BJ (cell line): ENCODE measurements around the gene HNF1B. TPM values are rescaled to one million over a fixed set of nuclear protein-coding genes. Genes with fewer than 3 reads are reported as not detected.
"Not testable (repeated sequence)": the region's sequence is repeated elsewhere in the genome, so short reads cannot be mapped to it uniquely, and the experiment has no call there.

Experiments
- CTCF ChIA-PET: fragments of 350-600 bp; formaldehyde crosslinking; extraction: SDS; loops from one replicate; lab custom pipeline; 2021; ENCODE audit warnings: antibody characterized with exemption, inconsistent platforms; lab: Yijun Ruan, JAX
- POLR2A ChIA-PET: fragments of 300-600 bp; sonication (Branson Sonifier 250); formaldehyde crosslinking; extraction: SDS; loops from one replicate; lab custom pipeline; 2021; ENCODE audit warnings: antibody characterized with exemption; lab: Charles Lee
- DNase-seq: peaks from one replicate; pipeline ENCODE4 v3.0.0-alpha.2; 2011; ENCODE audit warnings: low read depth
- H3K27me3 ChIP-seq: 2 replicates; pipeline ENCODE4 v1.6.0; 2011; ENCODE audit warnings: low read length; ENCODE audit not compliant: control insufficient read depth, insufficient read depth
- H3K36me3 ChIP-seq: 2 replicates; pipeline ENCODE4 v1.5.1; 2011; ENCODE audit warnings: low read length; ENCODE audit not compliant: control insufficient read depth, insufficient read depth
- H3K4me3 ChIP-seq: 2 replicates; pipeline ENCODE4 v1.5.1; 2011; ENCODE audit warnings: low read depth, mild to moderate bottlenecking, control low read depth, low read length
- polyA plus RNA-seq: library from polyadenylated mRNA; depleted of rRNA; stranded (reverse); fragments of >200 nt; gene quantifications from 2 replicates; pipeline ENCODE4 v1.2.3, GENCODE V29; 2011
- TF ChIP-seq, protein P1 (sequence below): IDR thresholded peaks from 2 replicates; pipeline ENCODE4 v1.5.1; 2011; ENCODE audit warnings: low read depth, mild to moderate bottlenecking, control low read depth, inconsistent platforms, low read length, moderate library complexity; ENCODE audit not compliant: insufficient read depth

The HNF1B gene
- polyA plus RNA-seq, 1 experiment: not detected

DNA sequence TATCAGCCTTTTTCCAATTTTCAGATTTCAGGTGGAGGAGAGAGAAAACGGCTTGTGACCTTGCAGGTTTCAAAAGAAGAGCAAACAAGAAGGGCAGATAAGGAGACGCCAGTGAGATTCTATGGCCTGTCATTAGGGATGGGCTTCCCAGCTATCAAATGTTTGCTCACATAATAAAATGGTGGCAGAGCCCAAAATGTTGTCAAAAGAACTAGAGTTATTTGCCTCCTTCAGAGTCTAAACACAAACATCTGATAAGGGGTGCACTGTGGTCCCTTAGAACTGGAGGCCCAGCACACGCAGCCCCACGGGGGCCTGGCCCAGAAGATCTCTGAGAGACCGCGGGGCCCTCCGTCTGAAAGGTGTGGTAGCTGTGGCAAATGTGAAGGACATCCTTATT, 55.5 kb downstream of the HNF1B start:
- TF ChIP-seq, protein P1, sequence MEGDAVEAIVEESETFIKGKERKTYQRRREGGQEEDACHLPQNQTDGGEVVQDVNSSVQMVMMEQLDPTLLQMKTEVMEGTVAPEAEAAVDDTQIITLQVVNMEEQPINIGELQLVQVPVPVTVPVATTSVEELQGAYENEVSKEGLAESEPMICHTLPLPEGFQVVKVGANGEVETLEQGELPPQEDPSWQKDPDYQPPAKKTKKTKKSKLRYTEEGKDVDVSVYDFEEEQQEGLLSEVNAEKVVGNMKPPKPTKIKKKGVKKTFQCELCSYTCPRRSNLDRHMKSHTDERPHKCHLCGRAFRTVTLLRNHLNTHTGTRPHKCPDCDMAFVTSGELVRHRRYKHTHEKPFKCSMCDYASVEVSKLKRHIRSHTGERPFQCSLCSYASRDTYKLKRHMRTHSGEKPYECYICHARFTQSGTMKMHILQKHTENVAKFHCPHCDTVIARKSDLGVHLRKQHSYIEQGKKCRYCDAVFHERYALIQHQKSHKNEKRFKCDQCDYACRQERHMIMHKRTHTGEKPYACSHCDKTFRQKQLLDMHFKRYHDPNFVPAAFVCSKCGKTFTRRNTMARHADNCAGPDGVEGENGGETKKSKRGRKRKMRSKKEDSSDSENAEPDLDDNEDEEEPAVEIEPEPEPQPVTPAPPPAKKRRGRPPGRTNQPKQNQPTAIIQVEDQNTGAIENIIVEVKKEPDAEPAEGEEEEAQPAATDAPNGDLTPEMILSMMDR: no peak
- CTCF ChIA-PET: interaction anchor here (1.2 kb wide), 1 partner anchor 86 kb away, joined by 3 read pairs; no protein-coding TSS in a partner anchor
- POLR2A ChIA-PET: no interaction called here
- Histone ChIP-seq H3K27me3 (no peaks in the 10 kb centered on the region; the same call in 1 of the 2 replicates), H3K36me3 (no peaks in the 10 kb centered on the region), H3K4me3 (no peak overlapping the region)
- DNase-seq: no peak

DNA sequence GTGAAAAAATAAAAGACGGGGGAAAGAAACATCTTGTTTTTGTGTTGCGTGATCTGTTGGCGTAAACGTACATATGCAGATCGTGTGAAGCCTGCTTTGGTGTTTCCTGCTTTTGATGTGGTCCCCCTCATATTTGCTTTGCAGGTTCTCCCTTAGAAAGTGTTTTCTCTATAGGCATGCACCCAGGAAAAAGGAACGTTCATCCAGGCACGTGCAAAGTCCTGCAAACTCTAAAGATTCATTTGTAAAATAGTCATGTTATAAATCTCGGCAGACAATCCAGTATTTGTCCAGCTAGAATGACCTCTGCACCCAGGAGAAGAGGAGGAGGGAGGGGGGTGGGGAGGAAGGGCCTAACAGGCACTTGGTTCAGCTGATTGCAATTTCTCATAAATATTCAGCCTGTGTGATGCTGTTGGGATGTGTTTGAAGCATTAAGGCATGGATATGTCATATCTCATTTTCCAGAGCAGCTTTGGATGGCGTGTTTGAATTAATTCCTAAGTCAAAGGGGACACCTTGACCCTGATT, 61.3 kb downstream of the HNF1B start:
- H3K27me3 ChIP-seq: no peaks in the 10 kb centered on the region
- CTCF ChIA-PET: interaction anchor here (1.1 kb wide), 1 partner anchor 17 kb away, joined by 3 read pairs; no protein-coding TSS in a partner anchor
- TF ChIP-seq, protein P1: no peak
- no peaks in the 10 kb centered on the region for H3K36me3 ChIP-seq
- H3K4me3 ChIP-seq: no peak overlapping the region
- DNase-seq: no peak
- POLR2A ChIA-PET: no interaction called here

DNA sequence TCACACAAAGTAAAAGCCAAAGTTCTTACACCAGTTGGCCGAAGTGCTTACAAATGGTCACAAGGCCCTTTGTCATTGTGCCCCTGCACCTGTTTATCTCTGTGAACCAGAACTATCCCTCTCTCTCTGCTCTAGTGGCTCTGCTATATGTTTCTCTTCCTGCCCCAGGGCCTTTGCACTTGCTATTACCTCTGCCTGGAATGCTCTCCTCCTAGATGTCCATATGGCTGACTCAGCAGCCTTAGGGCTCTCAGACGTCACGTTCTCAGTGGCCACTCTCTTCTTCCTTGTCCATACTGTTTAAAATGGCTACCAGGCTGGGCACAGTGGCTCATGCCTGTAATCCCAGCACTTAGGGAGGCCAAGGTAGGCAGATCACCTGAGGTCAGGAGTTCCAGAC, 62.9 kb downstream of the HNF1B start:
- CTCF ChIA-PET: interaction anchor here (1.2 kb wide), 1 partner anchor 23 kb away, joined by 3 read pairs; no protein-coding TSS in a partner anchor
- POLR2A ChIA-PET: no interaction called here
- Histone ChIP-seq H3K36me3 (no peaks in the 10 kb centered on the region), H3K27me3 (no peaks in the 10 kb centered on the region), H3K4me3 (no peak overlapping the region)
- no peak for DNase-seq
- TF ChIP-seq, protein P1: no peak

DNA sequence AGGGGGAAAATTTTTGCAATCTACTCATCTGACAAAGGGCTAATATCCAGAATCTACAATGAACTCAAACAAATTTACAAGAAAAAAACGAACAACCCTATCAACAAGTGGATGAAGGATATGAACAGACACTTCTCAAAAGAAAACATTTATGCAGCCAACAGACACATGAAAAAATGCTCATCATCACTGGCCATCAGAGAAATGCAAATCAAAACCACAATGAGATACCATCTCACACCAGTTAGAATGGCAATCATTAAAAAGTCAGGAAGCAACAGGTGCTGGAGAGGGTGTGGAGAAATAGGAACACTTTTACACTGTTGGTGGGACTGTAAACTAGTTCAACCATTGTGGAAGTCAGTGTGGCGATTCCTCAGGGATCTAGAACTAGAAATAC, 64.9 kb downstream of the HNF1B start:
- H3K27me3 ChIP-seq, POLR2A ChIA-PET, CTCF ChIA-PET, DNase-seq, H3K4me3 ChIP-seq, H3K36me3 ChIP-seq: not testable (repeated sequence)

DNA sequence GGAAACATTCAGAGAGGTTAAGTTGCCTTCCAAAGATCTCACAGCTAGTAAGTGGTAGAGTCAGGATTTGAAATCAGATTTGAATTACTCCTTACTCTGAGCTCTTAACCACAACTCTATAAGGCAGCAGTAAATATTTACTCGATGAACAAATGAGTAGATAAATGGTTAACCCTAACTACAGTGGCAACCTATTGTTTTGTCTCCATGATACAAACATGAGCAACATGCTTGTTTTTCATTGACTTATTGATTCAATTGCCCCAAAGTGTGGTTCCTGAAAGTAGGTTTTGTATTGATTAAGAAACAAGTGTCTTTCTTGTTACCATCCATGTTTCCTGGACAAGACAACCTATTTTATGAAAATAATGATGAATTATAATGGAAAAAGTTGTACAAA, 66.8 kb downstream of the HNF1B start:
- Histone ChIP-seq H3K4me3 (no peak overlapping the region), H3K36me3 (no peaks in the 10 kb centered on the region), H3K27me3 (no peaks in the 10 kb centered on the region)
- DNase-seq: no peak
- POLR2A ChIA-PET: no interaction called here
- TF ChIP-seq, protein P1: no peak
- CTCF ChIA-PET: no interaction called here

DNA sequence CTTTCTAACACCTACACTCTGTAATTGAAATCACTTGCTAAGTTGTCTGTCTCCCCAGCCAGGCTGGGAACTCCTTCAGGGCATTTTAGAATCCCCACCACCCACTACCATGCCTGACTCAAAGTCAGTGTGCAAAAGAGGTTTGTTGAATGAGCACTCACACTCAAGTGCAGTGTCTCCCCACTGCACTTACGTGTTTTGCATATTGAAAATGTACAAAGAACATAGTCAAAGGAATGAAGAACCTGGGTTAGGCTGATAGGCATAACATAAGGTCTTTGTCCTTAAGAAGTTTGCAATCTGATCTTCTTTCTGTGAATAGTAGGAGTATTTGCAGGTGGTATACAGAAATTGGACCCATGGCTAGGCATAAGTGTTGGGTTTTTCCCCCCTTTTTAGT, 67.8 kb downstream of the HNF1B start:
- no peak for DNase-seq
- Histone ChIP-seq H3K4me3 (no peak overlapping the region), H3K27me3 (no peaks in the 10 kb centered on the region), H3K36me3 (no peaks in the 10 kb centered on the region)
- ChIA-PET CTCF (no interaction called here), POLR2A (no interaction called here)
- TF ChIP-seq, protein P1: no peak
